HG02610 (cell line): Measurements from ENCODE around the gene GBP5.

ENCODE experiments used
- ATAC-seq: cut with Tn5 transposase; IDR thresholded peaks from one replicate; pipeline ENCODE4 v1.9.1; 2021; ENCODE audit warnings: mild to moderate bottlenecking, moderate library complexity; ENCODE audit not compliant: unreplicated experiment

GBP5 gene, protein sequence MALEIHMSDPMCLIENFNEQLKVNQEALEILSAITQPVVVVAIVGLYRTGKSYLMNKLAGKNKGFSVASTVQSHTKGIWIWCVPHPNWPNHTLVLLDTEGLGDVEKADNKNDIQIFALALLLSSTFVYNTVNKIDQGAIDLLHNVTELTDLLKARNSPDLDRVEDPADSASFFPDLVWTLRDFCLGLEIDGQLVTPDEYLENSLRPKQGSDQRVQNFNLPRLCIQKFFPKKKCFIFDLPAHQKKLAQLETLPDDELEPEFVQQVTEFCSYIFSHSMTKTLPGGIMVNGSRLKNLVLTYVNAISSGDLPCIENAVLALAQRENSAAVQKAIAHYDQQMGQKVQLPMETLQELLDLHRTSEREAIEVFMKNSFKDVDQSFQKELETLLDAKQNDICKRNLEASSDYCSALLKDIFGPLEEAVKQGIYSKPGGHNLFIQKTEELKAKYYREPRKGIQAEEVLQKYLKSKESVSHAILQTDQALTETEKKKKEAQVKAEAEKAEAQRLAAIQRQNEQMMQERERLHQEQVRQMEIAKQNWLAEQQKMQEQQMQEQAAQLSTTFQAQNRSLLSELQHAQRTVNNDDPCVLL

DNA sequence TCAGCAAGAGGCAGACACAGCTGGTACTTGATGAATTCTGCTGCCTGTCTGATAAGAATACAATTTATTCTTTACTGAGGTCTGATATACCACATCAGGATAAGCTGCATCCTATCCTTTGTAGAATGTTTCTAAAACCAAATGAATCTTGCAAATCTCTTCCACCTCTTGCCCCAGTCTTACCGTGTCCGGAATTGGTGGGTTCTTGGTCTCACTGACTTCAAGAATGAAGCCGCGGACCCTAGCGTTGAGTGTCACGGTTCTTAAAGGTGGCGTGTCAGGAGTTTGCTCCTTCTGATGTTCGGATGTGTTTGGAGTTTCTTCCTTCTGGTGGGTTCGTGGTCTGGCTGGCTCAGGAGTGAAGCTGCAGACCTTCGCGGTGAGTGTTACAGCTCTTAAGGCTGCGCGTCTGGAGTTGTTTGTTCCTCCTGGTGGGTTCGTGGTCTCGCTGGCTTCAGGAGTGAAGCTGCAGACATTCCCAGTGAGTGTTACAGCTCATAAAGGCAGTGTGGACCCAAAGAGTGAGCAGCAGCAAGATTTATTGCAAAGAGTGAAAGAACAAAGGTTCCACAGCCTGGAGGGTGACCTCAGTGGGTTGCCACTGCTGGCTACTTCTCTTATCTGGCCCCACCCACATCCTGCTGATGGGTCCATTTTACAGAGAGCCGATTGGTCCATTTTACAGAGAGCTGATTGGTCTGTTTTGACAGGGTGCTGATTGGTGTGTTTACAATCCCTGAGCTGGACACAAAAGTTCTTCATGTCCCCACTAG is at the start of gene GBP5:
TSS of gene GBP5 (minus strand) at position 592 of the 773 bp plus-strand sequence. CDS start 3,305 bp downstream, outside the sequence.
- peak; percentile 72 for ATAC-seq

DNA sequence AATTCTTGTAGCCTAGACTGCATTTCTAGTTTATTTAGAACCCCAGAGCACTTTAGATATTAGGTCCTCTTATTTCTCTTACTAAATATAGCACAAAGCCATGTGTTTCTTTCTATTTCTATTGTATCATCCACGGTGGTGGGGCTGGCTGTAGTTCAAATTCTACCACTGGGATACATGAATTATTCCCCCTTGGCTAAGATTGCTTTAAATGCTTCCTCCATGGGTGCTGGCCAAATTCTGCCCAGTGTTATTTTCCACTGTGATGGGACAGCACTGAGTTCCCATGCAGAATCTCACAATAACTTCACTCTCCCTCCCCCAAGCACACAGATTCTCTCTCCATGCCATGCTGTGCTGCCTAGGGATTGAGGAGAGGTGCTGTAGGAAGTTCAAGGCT is 49.7 kb upstream of the GBP5 start:
- ATAC-seq = no peak

DNA sequence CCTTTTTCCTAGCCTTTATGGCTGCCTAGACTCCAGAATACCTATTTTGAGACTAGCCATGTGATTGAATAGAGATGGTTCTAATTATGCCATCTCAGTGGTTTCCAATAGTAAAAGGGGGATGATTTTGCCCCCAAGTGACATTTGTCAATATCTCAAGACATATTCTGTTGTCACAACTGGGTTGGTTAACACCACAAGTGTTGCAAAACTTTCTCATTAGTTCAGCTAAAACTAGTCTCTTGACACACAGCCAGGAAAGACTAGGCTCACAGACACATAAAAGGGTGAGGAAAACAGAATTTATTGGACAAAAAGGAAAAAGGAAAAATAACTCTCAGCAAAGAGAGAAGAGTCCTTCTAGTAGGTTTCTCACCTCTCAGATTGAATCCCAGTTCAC is 39.9 kb upstream of the GBP5 start:
- no peak for ATAC-seq

DNA sequence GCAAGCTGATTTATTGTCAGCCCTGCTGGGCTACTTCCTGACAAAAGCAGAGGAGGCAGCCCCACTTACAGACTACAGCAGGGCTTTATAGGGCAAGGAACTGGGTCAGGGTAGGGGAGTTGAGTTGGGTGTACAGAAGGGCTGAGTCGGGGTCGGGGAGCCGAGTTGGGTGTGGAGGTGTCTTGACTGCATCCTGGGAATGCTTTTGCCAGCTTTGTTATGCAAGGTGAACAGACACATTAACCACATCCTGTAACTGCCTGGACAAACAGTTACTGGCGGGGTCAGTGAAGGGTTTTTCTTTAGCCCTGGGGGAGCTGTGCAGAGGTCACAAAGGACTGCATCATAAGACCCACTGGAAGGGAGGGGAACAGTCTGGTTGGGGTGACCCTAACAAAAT is 39.1 kb upstream of the GBP5 start:
- ATAC-seq = peak; percentile 60

DNA sequence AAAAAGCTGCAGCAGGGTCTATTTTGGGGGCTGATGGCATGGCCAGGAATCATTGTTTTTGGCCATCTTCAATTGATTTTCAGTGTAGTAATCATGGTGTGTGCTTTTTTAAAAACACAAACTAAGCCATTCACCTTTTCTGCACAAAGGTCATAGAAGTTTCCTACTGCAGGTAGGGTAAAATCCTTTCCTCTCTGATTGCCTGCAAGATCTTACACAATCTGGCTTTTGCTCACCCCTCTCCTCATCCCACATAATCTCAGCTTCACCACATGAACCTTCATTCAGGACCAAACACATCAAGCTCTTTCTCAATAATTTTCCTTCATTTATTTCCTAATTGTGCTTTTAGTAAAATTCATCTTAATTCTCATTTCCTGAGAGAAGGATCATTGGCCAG is 38.3 kb upstream of the GBP5 start:
- ATAC-seq = no peak

DNA sequence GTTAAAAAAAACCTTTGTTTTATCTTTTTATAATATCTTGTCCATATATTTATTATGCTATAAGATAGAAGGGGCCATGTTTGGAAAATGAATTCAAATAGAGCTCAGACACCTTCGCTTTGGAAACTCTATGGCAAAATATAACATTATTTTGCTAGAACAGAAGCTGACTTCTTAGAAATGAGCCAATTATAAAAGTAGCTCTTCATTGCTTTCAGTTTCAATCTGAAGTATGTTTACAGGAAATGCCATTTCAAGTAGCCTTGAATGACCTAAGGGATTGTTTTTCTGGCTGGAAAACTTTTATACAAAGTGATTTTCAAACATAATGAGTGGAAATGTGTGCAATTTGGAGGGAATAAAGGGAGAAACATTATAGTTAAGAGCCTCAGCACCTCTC is 37.8 kb upstream of the GBP5 start:
- peak; percentile 73 for ATAC-seq

DNA sequence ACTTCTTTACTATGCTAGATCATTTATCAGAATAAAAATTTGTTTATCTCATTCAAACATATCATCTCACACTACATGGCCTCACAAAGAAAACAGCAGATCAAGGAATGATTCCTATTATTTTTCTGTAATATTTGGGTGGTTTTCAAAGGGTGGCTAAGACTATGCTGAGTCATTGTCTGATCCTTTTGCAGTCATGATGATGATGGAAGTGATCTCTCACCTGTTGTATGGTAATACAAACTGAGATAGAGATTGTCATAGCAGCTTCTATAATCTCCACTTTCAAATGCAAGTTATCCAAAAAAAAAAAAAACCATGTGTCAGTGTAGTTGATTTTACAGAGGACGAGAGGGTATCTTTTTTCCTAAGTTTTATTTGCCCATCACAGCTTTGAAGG is 37.2 kb upstream of the GBP5 start:
- ATAC-seq = no peak

DNA sequence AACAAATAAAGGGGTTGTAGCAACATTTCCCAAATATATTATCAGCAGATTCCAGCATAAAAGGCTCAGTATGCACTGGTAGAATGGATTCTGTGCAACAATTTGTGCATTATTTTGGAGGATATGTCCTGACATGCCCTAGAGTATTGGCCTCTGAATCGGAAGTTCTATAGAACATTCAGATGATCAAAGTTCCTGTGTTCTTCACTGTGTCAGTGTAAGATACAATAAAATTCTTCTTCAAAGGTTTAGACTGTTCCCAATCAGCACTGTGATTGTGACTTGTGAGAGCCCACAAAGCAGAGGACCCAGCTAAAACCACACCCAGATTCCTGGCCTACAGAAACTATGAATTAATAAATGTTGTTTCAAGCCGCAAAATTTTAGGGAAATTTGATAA is 33.6 kb upstream of the GBP5 start:
- no peak for ATAC-seq

DNA sequence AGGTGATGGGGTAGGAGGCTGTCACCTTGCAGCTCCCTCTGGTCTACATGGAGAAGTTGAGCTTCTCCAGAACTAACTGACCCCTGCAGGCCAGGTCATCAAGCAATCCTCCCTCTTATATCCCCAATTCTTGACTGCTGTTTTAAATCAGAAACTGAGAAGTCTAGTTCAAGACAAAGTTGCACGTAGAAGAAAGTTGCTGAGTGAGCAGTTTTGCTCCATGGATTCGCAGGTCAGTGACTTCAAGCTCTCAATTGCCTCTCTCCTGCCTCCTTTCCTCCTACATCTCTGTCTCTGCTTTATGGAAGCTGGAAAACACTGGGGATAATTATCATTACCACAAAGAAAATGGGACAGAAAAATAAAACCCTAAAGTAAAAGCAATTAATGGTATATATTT is 32.8 kb upstream of the GBP5 start:
- ATAC-seq = no peak

DNA sequence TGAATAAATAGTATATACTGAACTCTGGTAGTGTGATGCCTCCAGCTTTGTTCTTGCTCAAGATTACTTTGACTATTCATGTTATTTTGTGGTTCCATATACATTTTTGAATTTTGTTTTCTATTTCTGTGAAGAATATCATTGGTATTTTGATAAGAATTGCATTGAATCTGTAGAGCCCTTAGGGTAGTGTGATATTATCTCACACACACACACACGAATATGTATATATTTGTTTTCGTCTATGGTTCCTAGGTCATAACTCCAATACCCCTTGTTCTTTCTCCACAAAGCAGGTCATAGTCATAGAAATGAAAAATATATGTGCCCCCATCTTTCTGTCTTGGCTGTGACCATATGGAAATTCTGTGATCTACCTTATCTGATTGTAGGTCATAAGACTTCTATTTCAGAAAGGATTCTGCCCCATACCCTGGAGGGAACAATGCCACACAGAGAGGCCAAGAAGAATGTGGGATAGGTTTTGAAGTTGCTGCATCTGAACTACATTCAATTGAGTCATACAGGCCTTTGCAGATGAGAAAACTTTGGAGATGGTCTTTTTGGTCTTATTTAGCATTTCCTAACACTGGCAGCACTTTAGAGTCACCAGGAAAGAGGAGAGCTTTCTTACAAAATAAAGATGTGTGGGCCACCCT is 32.0 kb upstream of the GBP5 start:
- no peak for ATAC-seq

DNA sequence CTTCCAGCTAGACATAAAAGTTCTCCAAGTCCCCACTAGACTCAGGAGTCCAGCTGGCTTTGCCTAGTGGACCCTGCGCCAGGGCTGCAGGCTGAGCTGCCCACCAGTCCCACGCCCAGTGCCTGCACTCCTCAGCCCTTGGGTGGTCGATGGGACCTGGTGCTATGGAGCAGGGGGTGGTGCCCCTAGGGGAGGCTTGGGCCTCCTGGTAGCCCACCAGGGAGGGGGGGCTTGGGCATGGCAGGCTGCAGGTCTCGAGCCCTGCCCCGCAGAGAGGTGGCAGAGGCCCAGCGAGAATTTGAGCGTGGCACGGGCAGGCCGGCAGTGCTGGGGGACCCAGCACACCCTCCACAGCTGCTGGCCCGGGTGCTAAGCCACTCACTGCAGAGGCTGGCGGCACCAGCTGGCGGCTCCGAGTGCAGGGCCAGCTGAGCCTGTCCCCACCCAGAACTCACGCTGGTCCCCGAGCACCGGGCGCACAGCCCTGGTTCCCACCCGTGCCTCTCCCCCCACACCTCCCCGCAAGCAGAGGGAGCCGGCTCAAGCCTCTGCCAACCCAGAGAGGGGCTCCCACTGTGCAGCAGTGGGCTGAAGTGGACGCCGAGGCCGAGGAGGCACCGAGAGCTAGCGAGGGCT is 30.2 kb upstream of the GBP5 start:
- no peak for ATAC-seq

DNA sequence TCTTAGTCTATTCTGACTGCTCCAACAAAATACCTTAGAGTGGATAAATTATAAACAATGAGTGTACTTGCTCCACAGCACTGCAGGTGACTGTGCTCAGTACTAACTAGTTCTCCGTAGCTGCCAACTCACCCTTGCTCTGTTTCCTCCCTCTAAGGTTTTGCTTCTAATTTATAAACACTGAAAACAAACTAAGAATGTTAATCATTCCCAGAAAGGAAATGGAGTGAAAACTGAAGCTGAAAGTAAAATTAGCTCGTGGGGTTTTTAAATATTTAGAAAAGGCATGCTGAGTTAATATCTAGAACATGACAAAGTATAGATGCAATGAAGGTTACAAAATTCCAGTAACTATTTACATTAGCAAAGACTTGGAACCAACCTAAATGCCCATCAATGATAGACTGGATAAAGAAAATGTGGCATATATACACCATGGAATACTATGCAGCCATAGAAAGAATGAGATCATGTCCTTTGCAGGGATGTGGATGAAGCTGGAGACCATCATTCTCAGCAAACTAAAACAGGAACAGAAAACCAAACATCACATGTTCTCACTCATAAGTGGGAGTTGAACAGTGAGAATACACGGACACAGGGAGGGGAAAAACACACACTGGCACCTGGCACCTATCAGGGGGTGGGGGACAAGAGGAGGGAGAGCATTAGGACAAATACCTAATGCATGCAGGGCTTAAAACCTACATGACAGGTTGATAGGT is 27.2 kb upstream of the GBP5 start:
- ATAC-seq = peak; percentile 86

DNA sequence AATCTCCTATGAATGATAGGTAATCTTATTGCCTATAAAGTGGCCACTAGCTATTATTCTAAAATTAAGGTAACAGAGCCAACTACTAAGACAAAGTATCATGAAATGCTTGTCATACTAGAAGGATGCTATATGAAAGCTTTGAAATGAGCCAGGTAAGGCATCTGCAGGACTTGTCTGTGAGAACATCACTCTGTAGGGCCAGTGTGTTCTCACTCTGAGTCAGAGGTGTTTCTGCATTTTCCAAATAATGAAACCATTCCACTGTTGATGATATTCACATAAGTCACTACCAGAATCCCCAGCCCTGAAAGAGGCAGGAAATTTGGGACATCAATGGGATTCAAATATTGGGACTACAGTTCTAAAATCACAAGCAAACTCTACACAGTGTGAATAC is 25.8 kb upstream of the GBP5 start:
- ATAC-seq = peak; percentile 55

DNA sequence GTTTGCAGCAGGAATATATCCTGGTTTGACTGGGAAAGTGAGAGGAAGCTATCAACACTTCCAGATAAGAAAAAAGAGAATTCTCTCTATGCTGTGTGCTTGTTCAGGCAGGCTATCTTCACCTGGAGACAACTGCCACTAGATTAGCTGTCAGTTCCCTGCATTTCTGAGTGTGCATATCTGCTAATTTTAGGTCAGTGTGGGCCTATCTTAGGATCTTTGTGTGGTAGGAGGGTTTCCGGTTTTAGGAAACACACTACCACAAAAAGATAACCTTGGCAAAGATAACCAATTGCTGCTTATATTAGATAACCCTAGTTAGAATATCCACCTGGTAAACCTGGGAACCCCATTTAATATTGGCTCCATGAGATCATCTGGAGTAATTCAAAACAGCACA is 22.5 kb upstream of the GBP5 start:
- no peak for ATAC-seq

DNA sequence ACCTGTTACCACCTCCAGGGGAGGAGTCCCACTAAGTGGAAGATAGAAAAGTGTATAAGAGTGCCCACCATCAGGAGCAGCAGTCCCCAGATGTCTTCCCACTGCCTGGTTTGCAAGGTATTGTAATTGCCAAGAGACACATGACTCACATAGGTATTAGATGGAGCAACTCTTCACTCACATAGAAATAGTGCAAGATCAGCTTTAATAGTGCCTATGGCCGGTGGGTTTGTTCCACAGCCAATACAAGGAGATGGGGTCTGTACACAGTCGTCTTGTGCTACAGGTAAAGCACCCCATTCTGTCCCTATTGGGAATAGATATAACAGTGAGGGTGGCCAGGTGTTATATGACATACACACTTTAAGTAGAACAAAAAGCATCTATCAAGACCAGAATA is 18.6 kb upstream of the GBP5 start:
- ATAC-seq = no peak

DNA sequence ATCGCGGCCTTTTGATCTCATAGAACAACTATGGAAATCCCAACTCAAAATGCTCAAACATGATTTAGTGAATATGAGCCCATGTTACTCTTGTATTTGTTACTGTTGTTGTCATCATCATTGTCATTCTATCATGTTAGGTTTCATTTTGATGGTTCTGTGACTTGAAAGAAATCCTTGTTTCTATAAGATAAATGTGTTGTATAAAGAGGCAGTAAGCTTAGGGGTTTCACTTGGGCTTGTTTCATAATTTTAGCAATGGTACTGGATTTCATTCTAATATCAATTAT is 15.3 kb upstream of the GBP5 start:
- no peak for ATAC-seq

DNA sequence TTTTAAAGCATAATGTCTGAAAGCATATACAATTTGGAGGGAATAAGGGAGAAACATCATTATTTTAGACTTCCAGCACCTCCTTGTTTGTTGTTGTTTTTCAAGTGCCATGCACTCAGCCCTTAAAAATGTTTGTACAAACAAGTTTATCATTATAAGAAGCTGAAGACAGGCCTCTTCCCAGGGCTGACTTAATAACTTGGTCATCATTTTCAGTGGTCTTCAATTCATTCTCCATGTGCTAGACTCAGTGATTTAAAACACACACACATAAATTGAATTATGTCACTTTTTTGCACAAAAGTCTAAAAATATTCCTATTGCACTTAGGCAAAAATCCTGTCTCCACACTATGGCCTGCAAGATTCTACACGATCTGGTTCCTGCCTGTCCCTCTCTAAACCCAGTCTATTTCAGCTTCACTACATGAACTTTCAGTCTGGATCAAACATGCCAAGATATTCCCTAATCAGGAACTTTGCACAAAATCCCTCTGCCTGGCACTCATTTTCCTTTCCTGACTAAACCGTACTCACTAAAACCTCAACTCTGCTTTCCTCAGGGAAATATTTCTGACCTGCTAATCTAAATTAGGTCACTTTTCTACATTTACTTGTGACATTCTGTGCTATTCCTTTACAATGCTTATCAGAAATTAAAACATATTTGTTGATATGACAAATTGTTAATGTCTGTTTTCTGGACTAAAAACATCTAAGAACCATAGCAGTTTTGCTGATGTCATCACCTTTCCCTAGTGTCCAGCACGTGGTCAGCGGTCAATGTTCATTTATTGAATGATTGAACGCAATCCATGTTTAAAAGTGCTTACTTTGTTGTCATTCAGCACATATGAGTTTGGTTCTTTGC is 14.8 kb upstream of the GBP5 start:
- ATAC-seq = peak; percentile 30

DNA sequence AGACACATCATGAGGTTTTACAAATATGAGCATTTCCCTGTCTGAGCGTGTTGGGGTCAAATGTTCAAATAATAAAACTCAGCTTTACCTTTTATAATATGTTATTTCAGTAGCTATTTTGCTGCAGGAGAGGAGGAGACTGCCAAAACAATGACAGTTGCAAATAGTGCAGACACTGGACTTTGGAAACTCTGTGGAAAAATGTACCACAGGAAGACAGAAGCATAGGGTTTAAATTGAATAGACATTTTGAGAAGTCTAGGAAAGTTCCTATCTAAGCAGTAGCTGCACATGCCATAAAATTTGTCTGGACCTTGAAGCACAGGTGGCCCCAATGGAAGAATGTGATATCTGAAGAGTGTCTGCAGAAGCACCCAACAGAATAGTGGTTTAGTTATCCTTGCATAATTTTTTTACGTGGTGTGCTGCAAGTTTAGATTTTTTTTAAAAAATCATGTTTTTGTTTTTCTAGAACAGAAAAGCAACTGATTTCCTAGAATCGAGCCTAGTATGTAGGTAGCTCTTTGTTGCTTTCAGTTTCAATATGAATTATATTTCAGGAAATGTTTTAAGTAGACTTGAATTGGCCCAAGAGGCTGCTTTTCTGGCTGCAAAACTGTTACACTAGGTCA is 14.0 kb upstream of the GBP5 start:
- ATAC-seq = peak; percentile 91

DNA sequence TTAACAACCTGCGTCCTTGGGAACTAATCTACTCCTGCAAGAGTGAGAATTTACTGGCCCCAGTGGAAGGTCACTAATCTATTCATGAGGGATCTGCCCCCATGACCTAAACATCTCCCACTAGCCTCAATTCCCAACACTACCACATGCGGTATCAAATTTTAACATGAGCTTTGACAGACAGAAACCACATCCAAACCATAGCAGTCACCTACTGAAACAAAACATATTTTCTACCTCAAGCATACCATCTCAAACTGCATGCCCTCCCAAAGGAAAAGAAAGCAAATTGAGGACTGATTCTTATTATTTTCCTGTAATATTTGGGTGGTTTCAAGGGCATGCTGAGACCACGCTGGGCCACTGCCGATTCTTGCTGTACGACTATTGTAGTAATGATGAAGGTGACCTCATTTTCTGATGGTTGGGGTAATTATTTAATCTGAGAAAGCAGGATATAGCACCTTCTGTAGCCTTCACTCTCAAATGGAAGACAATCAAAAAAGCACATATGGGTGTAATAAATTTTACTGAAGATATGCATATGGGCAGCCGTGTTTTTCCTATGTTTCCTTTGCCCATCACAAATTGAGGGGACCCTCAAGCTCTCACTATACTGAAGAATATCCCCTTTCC is 13.2 kb upstream of the GBP5 start:
- ATAC-seq = no peak
